Stimulated activated CD8-positive, alpha-beta memory T cell treated with anti-CD3 and anti-CD28 coated beads, Interleukin-15, amount 100 ng/mL, for 24 hours (primary cell): ENCODE data around the gene CRB1.
"Not testable (repeated sequence)": the region's sequence is repeated elsewhere in the genome, so short reads cannot be mapped to it uniquely, and the experiment has no call there.

Source experiments
- DNase-seq: peaks from one replicate; pipeline ENCODE4 v3.0.0-alpha.2; 2020; ENCODE audit warnings: low read depth

Gene CRB1

GRCh38 chr1:197465528-197466327 lies 197.7 kb downstream of the CRB1 start:
- DNase-seq, result no peak

GRCh38 chr1:197466813-197467212 lies 198.8 kb downstream of the CRB1 start:
- no peak for DNase-seq

GRCh38 chr1:197467881-197468280 lies 199.8 kb downstream of the CRB1 start:
- no peak for DNase-seq

- no peak for DNase-seq
These were observed 200.6 kb downstream of the CRB1 start for GRCh38 chr1:197468543-197469175.

GRCh38 chr1:197469620-197470210 lies 201.7 kb downstream of the CRB1 start:
- no peak for DNase-seq

GRCh38 chr1:197470330-197470729 lies 202.3 kb downstream of the CRB1 start:
- DNase-seq, result no peak

GRCh38 chr1:197471248-197471985 lies 203.4 kb downstream of the CRB1 start:
- DNase-seq, result no peak

- DNase-seq, result no peak
These were observed 204.1 kb downstream of the CRB1 start for GRCh38 chr1:197472141-197472540.

- DNase-seq, result no peak
These were observed 212.4 kb downstream of the CRB1 start for GRCh38 chr1:197480446-197480845.

GRCh38 chr1:197481101-197481500 lies 213.0 kb downstream of the CRB1 start:
- no peak for DNase-seq

GRCh38 chr1:197485790-197486189 lies 217.7 kb downstream of the CRB1 start:
- no peak for DNase-seq

GRCh38 chr1:197486946-197487345 lies 218.9 kb downstream of the CRB1 start:
- no peak for DNase-seq

GRCh38 chr1:197491505-197491904 lies 223.5 kb downstream of the CRB1 start:
- not testable (repeated sequence) for DNase-seq

GRCh38 chr1:197496722-197497121 lies 228.7 kb downstream of the CRB1 start:
- DNase-seq, result no peak

GRCh38 chr1:197510691-197511378 lies 242.8 kb downstream of the CRB1 start:
- no peak for DNase-seq

GRCh38 chr1:197515421-197515820 lies 247.4 kb downstream of the CRB1 start:
- DNase-seq, result no peak

GRCh38 chr1:197519741-197520334 lies 251.8 kb downstream of the CRB1 start:
- no peak for DNase-seq

- DNase-seq, result no peak
These were observed 253.2 kb downstream of the CRB1 start for GRCh38 chr1:197521118-197521739.

GRCh38 chr1:197526736-197527371 lies 258.8 kb downstream of the CRB1 start:
- no peak for DNase-seq
